ENCODE data around the gene LTBP3. TPM values are rescaled to one million over a fixed set of nuclear protein-coding genes. Genes with fewer than 3 reads are reported as not detected.

Gene LTBP3
- total and polyA plus RNA-seq, 2 donors (not counting 1 experiment from before 2014, with no cell fraction given) = 37.3 to 40.4 TPM

GRCh38 chr11:65588199-65589054 lies 30.3 kb upstream of the LTBP3 start:
- Histone ChIP-seq H3K27me3 (ENCODE audit: control insufficient read depth, insufficient read depth, low read length) (no peaks in the 10 kb centered on the region), H4K20me1 (ENCODE audit: control insufficient read depth, extremely low read depth, insufficient read depth, low read length) (no peaks in the 10 kb centered on the region), H3K9me3 (ENCODE audit: control insufficient read depth, insufficient read depth, low read depth, low read length) (no peaks in the 10 kb centered on the region), H3K4me2 (ENCODE audit: extremely low read depth, insufficient read depth, low read length) (no peak overlapping the region), H3K4me1 (ENCODE audit: control insufficient read depth, extremely low read depth, insufficient read depth, low read length) (peaks cover 8% of the 10 kb centered on the region), H3K27ac (ENCODE audit: insufficient read depth, low read length) (peak overlapping the region; percentile 14), H3K36me3 (ENCODE audit: control insufficient read depth, insufficient read depth, low read length) (peaks cover 16% of the 10 kb centered on the region), H3K4me3 (replicated peaks in 1 of 4; ENCODE audit: control extremely low read depth in 1 of 4, insufficient read depth in 1 of 4, low read depth in 3 of 4, low read length in 4 of 4) (no peak overlapping the region), H3K79me2 (ENCODE audit: control insufficient read depth, insufficient read depth, low read length) (no peaks in the 10 kb centered on the region), H3K9ac (ENCODE audit: insufficient read depth, low read length) (no peak overlapping the region), H2AFZ (ENCODE audit: low read length) (no peak overlapping the region)
- no peak for TF ChIP-seq EZH2 (IDR thresholded peaks at IDR 0.05; ENCODE audit: low read length, missing control alignments)
- TF ChIP-seq, protein P1, sequence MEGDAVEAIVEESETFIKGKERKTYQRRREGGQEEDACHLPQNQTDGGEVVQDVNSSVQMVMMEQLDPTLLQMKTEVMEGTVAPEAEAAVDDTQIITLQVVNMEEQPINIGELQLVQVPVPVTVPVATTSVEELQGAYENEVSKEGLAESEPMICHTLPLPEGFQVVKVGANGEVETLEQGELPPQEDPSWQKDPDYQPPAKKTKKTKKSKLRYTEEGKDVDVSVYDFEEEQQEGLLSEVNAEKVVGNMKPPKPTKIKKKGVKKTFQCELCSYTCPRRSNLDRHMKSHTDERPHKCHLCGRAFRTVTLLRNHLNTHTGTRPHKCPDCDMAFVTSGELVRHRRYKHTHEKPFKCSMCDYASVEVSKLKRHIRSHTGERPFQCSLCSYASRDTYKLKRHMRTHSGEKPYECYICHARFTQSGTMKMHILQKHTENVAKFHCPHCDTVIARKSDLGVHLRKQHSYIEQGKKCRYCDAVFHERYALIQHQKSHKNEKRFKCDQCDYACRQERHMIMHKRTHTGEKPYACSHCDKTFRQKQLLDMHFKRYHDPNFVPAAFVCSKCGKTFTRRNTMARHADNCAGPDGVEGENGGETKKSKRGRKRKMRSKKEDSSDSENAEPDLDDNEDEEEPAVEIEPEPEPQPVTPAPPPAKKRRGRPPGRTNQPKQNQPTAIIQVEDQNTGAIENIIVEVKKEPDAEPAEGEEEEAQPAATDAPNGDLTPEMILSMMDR (conservative IDR thresholded peaks at IDR 0.05 in 1 of 2, IDR thresholded peaks at IDR 0.05 in 1 of 2; ENCODE audit: low read depth in 1 of 2, low read length in 2 of 2) = peak; percentile 11 to 52
- peak; percentile 29 to 52 for DNase-seq (ENCODE audit: low read depth in 2 of 2)

GRCh38 chr11:65586676-65587075 lies 28.5 kb upstream of the LTBP3 start:
- no peak overlapping the region for H3K9ac ChIP-seq (ENCODE audit: insufficient read depth, low read length)
- H3K79me2 ChIP-seq (ENCODE audit: control insufficient read depth, insufficient read depth, low read length) = no peaks in the 10 kb centered on the region
- peaks cover 8% of the 10 kb centered on the region for H3K4me1 ChIP-seq (ENCODE audit: control insufficient read depth, extremely low read depth, insufficient read depth, low read length)
- H3K36me3 ChIP-seq (ENCODE audit: control insufficient read depth, insufficient read depth, low read length) = peaks cover 14% of the 10 kb centered on the region
- no peak overlapping the region for H3K4me2 ChIP-seq (ENCODE audit: extremely low read depth, insufficient read depth, low read length)
- H2AFZ ChIP-seq (ENCODE audit: low read length) = no peak overlapping the region
- peak in 1 of 2 donors; percentile 26 for DNase-seq (ENCODE audit: low read depth in 2 of 2)
- no peak overlapping the region for H3K27ac ChIP-seq (ENCODE audit: insufficient read depth, low read length)
- H3K4me3 ChIP-seq (replicated peaks in 1 of 4; ENCODE audit: control extremely low read depth in 1 of 4, insufficient read depth in 1 of 4, low read depth in 3 of 4, low read length in 4 of 4) = no peak overlapping the region
- no peaks in the 10 kb centered on the region for H4K20me1 ChIP-seq (ENCODE audit: control insufficient read depth, extremely low read depth, insufficient read depth, low read length)
- H3K9me3 ChIP-seq (ENCODE audit: control insufficient read depth, insufficient read depth, low read depth, low read length) = no peaks in the 10 kb centered on the region
- TF ChIP-seq EZH2 (IDR thresholded peaks at IDR 0.05; ENCODE audit: low read length, missing control alignments) = no peak
- TF ChIP-seq, protein P1 (conservative IDR thresholded peaks at IDR 0.05 in 1 of 2, IDR thresholded peaks at IDR 0.05 in 1 of 2; ENCODE audit: low read depth in 1 of 2, low read length in 2 of 2) = no peak
- H3K27me3 ChIP-seq (ENCODE audit: control insufficient read depth, insufficient read depth, low read length) = no peaks in the 10 kb centered on the region

GRCh38 chr11:65586247-65586630 lies 28.1 kb upstream of the LTBP3 start:
- H3K9ac ChIP-seq (ENCODE audit: insufficient read depth, low read length) = no peak overlapping the region
- DNase-seq (ENCODE audit: low read depth in 2 of 2) = no peak
- peaks cover 8% of the 10 kb centered on the region for H3K4me1 ChIP-seq (ENCODE audit: control insufficient read depth, extremely low read depth, insufficient read depth, low read length)
- H3K79me2 ChIP-seq (ENCODE audit: control insufficient read depth, insufficient read depth, low read length) = no peaks in the 10 kb centered on the region
- no peaks in the 10 kb centered on the region for H3K9me3 ChIP-seq (ENCODE audit: control insufficient read depth, insufficient read depth, low read depth, low read length)
- H2AFZ ChIP-seq (ENCODE audit: low read length) = no peak overlapping the region
- peaks cover 16% of the 10 kb centered on the region for H3K36me3 ChIP-seq (ENCODE audit: control insufficient read depth, insufficient read depth, low read length)
- H4K20me1 ChIP-seq (ENCODE audit: control insufficient read depth, extremely low read depth, insufficient read depth, low read length) = no peaks in the 10 kb centered on the region
- no peaks in the 10 kb centered on the region for H3K27me3 ChIP-seq (ENCODE audit: control insufficient read depth, insufficient read depth, low read length)
- no peak overlapping the region for H3K27ac ChIP-seq (ENCODE audit: insufficient read depth, low read length)
- H3K4me3 ChIP-seq (replicated peaks in 1 of 4; ENCODE audit: control extremely low read depth in 1 of 4, insufficient read depth in 1 of 4, low read depth in 3 of 4, low read length in 4 of 4) = no peak overlapping the region
- H3K4me2 ChIP-seq (ENCODE audit: extremely low read depth, insufficient read depth, low read length) = no peak overlapping the region
- TF ChIP-seq EZH2 (IDR thresholded peaks at IDR 0.05; ENCODE audit: low read length, missing control alignments) = no peak
- TF ChIP-seq, protein P1 (conservative IDR thresholded peaks at IDR 0.05 in 1 of 2, IDR thresholded peaks at IDR 0.05 in 1 of 2; ENCODE audit: low read depth in 1 of 2, low read length in 2 of 2) = no peak
